Gastrocnemius medialis (tissue), 4 donors: ENCODE results near the gene RMI2. TPM values are rescaled to one million over a fixed set of nuclear protein-coding genes. Genes with fewer than 3 reads are reported as not detected.

Source experiments
- ATAC-seq, 2 donors: fragments of 150-250 bp; one replicate each; pipeline ENCODE4 v1.9.1; 2016
- DNase-seq, 2 donors: peaks; one replicate each; pipeline ENCODE4 v3.0.0-alpha.2; 2019
- H3K27ac ChIP-seq, 4 donors: fragments of 200-600 bp; sonication (generic); 1 replicate in 1 of 4; 2 replicates in 3 of 4; pipeline ENCODE4 v1.5.1; 2016 to 2018; ENCODE audit warnings: mild to moderate bottlenecking in 2 of 4, moderate library complexity in 1 of 4
- H3K27me3 ChIP-seq, 3 donors: fragments of 200-600 bp; sonication (generic) in 2 of 3; 1 replicate in 1 of 3; 2 replicates in 2 of 3; pipeline versions ENCODE4 v1.5.1 to v1.6.0; 2016 to 2019; ENCODE audit warnings: mild to moderate bottlenecking in 1 of 3, moderate library complexity in 1 of 3
- H3K36me3 ChIP-seq, 2 donors: fragments of 200-600 bp; sonication (generic) in 1 of 2; one replicate each; pipeline ENCODE4 v1.5.1; 2017 to 2018
- H3K4me1 ChIP-seq, 2 donors: fragments of 200-600 bp; sonication (generic) in 1 of 2; one replicate each; pipeline ENCODE4 v1.5.1; 2016 to 2017; ENCODE audit warnings: mild to moderate bottlenecking in 2 of 2
- H3K4me3 ChIP-seq, 4 donors: fragments of 200-600 bp; sonication (generic) in 3 of 4; 1 replicate in 1 of 4; 2 replicates in 3 of 4; pipeline ENCODE4 v1.5.1; 2016 to 2019; ENCODE audit warnings: mild to moderate bottlenecking in 2 of 4
- H3K9me3 ChIP-seq, 3 donors: fragments of 200-600 bp; sonication (generic) in 2 of 3; 1 replicate in 1 of 3; 2 replicates in 2 of 3; pipeline ENCODE4 v1.5.1; 2016 to 2019
- CTCF ChIP-seq, 5 experiments: fragments of 450-650 bp in 3 of 5; fragments of 200-600 bp in 2 of 5; sonication (generic) in 2 of 5; IDR thresholded peaks in 4 of 5; conservative IDR thresholded peaks in 1 of 5; 1 replicate in 4 of 5; 2 replicates in 1 of 5; pipeline ENCODE4 v1.5.1; 2016 to 2019; ENCODE audit warnings: antibody characterized with exemption in 5 of 5, mild to moderate bottlenecking in 3 of 5, moderate library complexity in 3 of 5
- POLR2A ChIP-seq, 2 donors: fragments of 450-650 bp; IDR thresholded peaks; one replicate each; pipeline ENCODE4 v1.6.1; 2017; ENCODE audit warnings: antibody characterized with exemption in 2 of 2, mild to moderate bottlenecking in 2 of 2, moderate library complexity in 2 of 2
- in situ Hi-C, 4 donors: fragments of 200-750 bp; cut with MboI; loops; one replicate each; pipeline versions ENCODE4 v1.15.0 to v1.8.0; 2017; ENCODE audit warnings: low sequenced_read_pairs in 4 of 4
- intact Hi-C: fragments of 100-400 bp; cut with DNase I; formaldehyde crosslinking; loops from one replicate; pipeline ENCODE4 v1.15.1; 2023; ENCODE audit warnings: low total_unique reads
- total RNA-seq, 4 donors: library from RNA; depleted of rRNA; stranded (reverse); fragments of >200 nt; gene quantifications; one replicate each; pipeline versions ENCODE4 v1.1.0 to v1.2.3, GENCODE V29; 2016

RMI2 gene
- total RNA-seq, 4 donors from 2014 or later: 0.44 to 0.49 TPM; not detected in 2

GRCh38 chr16:11334831-11335404 lies 10.3 kb upstream of the RMI2 start:
- no peaks in the 10 kb centered on the region for H3K9me3 ChIP-seq
- no peak overlapping the region for H3K4me3 ChIP-seq
- no peak for TF ChIP-seq CTCF (IDR thresholded peaks at IDR 0.05 in 4 of 5, conservative IDR thresholded peaks at IDR 0.05 in 1 of 5)
- no peak for ATAC-seq
- in situ Hi-C loops: no loop called here
- no peaks in the 10 kb centered on the region for H3K4me1 ChIP-seq
- H3K27me3 ChIP-seq: no peaks in the 10 kb centered on the region
- no peak for DNase-seq
- intact Hi-C loops: no loop called here
- no peak overlapping the region for H3K27ac ChIP-seq
- no peaks in the 10 kb centered on the region for H3K36me3 ChIP-seq

- H3K4me3 ChIP-seq: no peak overlapping the region
- no peak for ATAC-seq
- no peaks in the 10 kb centered on the region for H3K27me3 ChIP-seq
- no peak for DNase-seq
- in situ Hi-C loops (no loop called here), intact Hi-C loops (no loop called here)
- TF ChIP-seq CTCF (IDR thresholded peaks at IDR 0.05 in 4 of 5, conservative IDR thresholded peaks at IDR 0.05 in 1 of 5): no peak
- H3K9me3 ChIP-seq: no peaks in the 10 kb centered on the region
- no peaks in the 10 kb centered on the region for H3K36me3 ChIP-seq
- no peaks in the 10 kb centered on the region for H3K4me1 ChIP-seq
- H3K27ac ChIP-seq: no peak overlapping the region
These were observed 6.2 kb upstream of the RMI2 start for GRCh38 chr16:11339075-11339474.

- in situ Hi-C loops: no loop called here
- no peak overlapping the region for H3K4me3 ChIP-seq
- H3K36me3 ChIP-seq: no peaks in the 10 kb centered on the region
These were observed 4.5 kb upstream of the RMI2 start for GRCh38 chr16:11340710-11341109.

GRCh38 chr16:11341371-11341770 lies 3.9 kb upstream of the RMI2 start:
- Histone ChIP-seq H3K27ac (no peak overlapping the region), H3K4me1 (peaks cover 0 to 5% of the 10 kb centered on the region in 2 donors), H3K9me3 (no peaks in the 10 kb centered on the region), H3K27me3 (no peaks in the 10 kb centered on the region), H3K4me3 (no peak overlapping the region), H3K36me3 (no peaks in the 10 kb centered on the region)
- intact Hi-C loops (no loop called here), in situ Hi-C loops (no loop called here)
- TF ChIP-seq POLR2A (IDR thresholded peaks at IDR 0.05): no peak
- no peak for TF ChIP-seq CTCF (IDR thresholded peaks at IDR 0.05 in 4 of 5, conservative IDR thresholded peaks at IDR 0.05 in 1 of 5)
- DNase-seq (no peak), ATAC-seq (no peak)

More at GRCh38 chr16:11340710-11341109, 4.5 kb upstream of the RMI2 start:
- H3K9me3 ChIP-seq: no peaks in the 10 kb centered on the region
- H3K4me1 ChIP-seq: peaks cover 0 to 2% of the 10 kb centered on the region in 2 donors
- DNase-seq: no peak
- no peak overlapping the region for H3K27ac ChIP-seq
- ATAC-seq: no peak
- intact Hi-C loops: no loop called here
- no peaks in the 10 kb centered on the region for H3K27me3 ChIP-seq
- TF ChIP-seq POLR2A (IDR thresholded peaks at IDR 0.05) (no peak), CTCF (IDR thresholded peaks at IDR 0.05 in 4 of 5, conservative IDR thresholded peaks at IDR 0.05 in 1 of 5) (no peak)
